Measurements from ENCODE around the gene PRELP.
"Not testable (repeated sequence)": the region's sequence is repeated elsewhere in the genome, so short reads cannot be mapped to it uniquely, and the experiment has no call there.

PRELP gene

DNA sequence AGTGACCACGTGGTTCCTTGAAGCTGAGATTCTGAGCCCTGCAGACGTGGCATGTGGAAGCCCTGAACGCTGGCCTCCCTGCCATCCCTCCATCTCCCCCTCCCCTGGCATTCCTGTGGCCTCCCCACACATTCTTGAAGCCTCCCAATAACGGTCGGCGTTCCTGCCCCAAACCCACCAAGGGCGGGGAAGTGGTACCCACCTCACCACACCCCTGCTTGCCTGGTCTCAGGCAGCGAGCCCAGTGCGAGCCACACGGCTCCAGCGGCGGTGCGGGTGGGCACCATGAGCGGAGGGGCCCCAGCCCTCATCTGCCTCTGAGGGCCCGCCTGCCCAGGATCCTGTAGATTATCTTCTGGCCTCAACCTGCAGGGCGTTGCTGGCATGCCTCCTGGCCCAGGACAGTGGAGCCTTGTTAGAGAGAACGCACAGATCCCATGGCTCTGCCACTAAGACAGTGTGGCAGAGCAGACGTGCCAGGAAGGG lies 20.6 kb upstream of the PRELP start:
- no peak for DNase-seq

DNA sequence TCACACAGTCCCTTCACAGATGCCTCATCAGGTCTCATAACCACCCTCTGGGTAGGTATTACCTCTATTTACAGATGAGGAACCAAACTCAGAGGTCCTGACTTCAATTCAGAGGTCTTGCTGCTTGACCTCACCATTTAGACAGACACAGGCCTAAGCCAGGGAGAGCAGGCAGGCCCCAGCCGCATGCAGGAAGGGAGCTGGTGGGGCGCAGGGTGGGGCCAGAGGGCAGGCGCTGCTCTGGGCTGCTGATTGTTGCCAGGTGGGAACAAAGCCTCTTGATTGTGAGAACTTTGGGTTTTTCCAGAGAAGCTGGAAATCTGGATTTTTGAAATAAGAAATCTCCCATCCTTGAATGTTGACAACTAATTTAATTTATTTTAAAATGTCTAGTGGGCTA lies 19.9 kb upstream of the PRELP start:
- DNase-seq = no peak

DNA sequence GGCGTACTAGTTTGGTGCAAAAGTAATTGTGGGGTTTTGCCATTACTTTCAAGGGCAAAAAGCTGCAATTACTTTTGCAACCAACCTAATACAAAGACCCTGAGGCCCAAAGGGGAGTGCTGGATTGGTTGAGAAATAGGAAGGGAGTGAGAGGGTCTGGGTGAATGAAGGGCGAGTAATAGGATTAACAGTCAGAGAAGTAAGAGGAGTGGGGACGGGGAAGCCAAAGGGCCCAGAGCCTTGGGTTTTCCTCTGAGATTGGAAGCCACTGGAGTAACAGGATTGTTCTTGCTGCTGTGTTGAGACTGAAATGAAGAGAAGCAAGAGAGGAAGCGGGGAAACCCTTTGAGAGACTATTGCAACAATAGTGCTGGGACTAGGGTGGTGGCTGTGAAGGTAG lies 19.0 kb upstream of the PRELP start:
- DNase-seq = no peak

DNA sequence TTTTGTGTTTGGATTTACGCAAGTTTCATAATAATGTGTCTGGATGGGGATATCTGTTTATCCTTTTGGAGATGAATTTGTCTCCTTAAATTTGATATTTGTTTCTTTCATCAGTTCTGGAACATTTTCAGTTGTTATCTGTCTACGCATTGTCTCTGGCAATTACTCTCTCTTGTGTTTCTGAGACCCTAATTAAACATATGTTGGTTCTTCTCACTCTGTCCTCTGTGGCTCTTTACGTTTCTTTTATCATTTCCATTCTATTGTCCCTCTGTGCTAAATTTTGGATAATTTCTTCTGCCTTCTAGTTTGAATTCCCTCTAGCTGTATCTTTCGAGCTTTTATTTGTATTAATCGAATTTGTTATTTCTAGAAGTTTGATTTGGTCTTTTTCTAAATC lies 17.5 kb upstream of the PRELP start:
- no peak for DNase-seq

DNA sequence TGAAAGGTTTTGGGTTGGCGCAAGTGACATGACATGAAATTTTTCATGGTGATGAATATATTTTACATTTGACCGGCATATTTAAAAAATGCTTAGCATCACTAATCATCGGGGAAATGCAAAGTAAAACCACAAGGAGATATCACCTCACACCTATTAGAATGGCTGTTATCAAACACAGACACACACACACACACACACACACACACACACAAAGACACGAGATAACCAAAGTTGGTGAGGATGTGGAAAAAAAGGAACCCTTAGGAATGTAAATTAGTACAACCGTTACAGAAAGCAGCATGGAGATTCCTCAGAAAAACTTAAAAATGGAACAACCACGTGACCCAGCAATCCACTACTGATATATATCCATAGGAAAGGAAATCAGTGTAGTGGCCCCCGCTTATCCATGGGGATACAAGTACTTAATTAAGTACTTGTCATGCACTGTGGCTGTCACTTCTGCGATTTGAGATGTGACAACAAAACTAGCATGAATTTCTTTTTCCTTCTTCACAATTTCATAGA lies 15.9 kb upstream of the PRELP start:
- no peak for DNase-seq

DNA sequence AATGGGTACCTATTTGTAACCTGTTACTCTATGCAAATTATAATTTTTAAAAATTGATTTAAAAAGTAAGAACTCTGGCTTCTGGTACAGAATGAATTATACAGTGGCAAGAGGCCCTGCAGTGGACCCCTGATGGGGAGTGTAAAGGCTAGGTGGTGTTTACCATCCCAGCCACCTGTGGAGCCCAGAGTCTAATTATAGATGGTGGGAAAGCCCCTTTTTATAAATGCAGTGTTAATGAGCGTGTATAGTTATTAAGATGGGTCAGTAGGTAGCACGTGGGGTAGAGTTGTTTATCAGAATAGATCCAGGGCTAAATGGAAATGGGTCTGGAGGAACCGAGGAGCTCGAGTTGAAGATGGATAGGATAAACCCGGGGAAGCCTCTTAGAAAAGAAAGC lies 13.9 kb upstream of the PRELP start:
- no peak for DNase-seq

DNA sequence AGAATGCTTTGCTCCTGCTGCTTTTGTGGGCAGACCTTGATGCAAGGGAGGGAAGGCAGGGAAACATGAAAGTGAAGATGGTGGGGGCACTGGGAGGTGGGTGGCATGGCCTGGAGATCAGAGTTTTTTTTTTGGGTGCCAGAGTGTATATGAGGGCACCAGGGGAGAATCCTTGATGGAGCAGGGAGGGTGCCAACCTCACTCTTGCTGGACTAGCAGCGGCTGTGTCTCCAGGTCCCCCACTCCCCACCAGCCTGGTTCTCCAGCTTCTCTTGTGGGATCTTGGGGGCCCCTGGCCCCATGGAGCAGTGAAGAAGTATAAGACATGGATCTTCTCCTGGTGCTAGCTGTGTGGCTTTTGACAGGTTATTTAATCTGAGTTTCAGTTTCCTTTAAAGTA lies 13.5 kb upstream of the PRELP start:
- DNase-seq = no peak

DNA sequence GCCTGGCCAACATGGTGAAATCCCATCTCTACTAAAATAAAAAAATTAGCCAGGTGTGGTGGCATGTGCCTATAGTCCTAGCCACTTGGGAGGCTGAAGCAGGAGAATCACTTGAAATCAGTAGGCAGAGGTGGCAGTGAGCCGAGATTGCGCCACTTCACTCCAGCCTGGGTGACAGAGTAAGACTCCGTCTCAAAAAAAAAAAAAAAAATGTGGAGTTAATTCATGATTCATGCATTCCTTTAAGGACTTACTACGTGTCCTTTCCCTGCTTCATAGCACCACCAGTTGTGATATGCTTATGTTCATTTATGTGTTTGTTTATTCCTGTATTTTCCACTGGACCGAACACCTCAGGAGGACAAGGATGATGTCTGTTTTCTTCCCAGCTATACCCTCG lies 12.7 kb upstream of the PRELP start:
- DNase-seq = no peak

DNA sequence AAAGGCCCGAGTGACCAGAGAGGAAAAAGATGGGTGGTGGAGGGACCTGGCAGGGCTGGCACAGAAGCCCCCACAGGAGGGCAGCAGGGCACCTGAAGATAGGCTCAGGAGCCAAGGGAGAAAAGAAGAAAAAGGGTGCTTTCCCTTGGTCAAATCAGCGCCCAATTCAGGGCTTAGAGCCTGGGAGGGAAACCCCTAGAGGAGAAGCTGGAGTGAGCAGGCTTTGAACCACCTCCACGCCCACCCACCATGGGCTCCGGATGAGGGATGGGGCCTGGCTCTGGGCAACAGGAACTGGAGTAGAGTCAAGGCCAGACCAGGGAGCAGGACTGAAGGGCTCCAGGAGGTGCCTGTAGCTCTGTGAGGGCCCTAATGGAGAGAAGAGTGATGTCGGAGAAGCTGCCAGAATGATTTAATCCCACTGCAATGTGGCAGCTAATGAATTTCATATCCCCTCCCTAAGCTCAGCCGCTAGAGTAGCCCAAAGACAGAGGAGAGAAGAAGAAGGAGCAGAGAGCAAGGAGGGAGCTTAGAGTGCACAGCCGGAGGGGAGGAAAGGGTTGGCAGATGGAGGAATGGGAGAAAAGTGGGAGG lies 12.0 kb upstream of the PRELP start:
- no peak for DNase-seq

DNA sequence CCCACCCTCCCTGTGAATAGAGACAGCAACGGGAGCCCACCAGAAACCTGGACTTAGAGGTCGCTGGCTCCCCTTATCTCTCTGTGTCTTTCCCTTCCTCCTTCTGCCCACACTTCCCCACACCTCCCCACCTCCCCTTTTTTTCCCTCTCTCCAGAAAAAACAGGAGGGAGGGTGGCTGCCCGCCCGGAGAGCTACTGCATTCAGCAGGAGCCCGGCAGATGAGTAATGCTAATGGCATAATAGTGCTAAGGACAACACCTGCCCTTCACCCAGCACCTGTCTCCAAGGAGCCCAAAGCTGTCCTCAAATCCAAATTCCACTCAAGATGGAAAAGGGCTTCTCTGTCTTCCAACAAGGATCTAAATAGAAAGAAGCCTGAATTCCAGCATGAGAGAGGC lies 11.4 kb upstream of the PRELP start:
- no peak for DNase-seq

DNA sequence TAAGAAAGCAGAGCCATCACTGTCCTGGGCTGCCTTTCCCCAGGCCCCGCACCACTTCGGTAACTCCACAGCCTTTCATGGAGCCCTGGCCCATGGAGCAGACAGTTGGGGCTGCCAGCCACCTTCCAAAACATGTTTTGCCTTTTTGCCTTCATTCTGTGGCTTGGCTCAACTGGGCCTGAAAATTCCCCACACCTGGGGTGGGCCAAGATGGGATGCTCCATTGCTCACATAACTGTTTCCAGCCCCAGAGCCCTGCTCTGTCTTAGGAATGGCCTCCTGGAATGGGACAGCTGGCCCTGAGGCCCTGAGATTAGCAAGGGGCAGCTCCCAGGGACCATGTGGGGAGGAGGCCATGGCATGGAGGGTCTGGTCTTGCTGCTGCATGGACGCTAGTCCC lies 10.9 kb upstream of the PRELP start:
- DNase-seq = no peak

DNA sequence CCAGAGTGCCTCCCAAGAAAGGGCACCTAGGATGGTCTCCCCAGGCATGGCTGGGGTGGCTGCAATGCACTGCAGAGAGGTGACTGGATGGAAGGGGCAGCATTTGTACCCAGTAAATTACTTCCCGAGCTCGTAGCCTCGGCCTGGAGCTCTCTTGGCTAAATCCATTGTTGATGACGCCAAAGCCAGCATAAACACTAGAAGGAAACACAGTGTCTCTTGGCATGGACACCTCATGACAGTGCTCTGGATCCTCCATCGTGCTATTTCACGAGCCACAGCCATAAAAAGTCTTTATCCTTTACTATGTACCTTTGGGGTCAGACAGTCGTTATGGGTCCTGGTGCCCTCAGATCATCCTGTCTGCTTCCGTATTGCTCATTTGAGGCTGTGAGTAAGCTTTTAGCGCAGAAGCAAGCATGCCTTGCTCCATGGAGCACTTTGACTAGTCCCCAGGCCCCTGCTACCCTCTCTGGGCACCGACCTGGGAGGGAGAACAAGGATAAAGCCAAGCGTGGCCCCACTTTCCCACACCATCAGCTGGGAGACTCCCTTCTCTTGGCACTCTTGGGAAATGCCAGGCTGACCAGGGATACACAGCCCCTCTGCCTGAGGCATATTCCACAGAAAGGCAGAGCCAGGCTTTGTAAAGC lies 10.3 kb upstream of the PRELP start:
- DNase-seq = no peak

DNA sequence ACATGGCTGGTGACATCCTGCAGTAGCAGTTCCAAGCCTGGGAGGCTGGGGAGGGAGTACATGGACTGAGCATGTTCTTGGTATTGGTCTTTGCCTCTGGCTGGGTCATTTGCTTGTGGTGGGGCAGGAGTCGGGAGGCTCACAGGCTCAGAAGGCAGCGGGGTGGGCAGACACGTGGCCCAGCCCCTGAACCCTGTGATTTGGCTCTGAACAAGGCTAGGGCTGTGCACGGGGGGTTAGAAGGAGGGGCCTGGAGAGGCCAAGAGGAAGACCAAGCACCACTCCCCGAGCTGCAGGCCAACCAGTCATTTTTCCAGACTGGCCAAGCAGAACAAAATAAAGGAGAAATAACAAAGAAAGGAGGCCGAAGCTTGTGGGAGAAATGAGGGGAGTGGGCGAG lies 9.7 kb upstream of the PRELP start:
- DNase-seq = no peak

DNA sequence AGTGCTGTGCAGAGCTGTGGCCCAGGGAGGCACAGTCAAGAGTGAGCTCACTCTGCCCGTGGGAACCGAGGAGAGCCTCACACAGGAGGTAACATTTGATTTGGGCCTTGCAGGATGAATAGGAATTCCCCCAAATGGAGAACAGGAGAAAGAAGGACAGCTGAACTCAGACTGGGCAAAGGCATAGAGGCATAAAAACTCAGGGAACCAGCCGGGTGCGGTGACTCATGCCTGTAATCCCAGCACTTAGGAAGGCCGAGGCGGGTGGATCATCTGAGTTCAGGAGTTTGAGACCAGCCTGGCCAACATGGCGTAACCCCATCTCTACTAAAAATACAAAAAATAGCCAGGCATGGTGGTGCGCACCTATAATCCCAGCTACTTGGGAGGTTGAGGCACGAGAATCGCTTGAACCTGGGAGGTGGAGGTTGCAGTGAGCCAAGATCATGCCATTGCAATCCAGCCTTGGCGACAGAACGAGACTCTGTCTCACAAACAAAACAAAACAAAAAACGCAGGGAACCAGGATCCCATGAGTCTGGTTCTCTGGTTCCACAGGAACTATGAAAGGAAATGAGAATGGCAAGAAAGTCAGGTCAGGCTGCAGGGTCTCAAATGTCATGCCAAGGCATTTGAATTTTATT lies 8.6 kb upstream of the PRELP start:
- not testable (repeated sequence) for DNase-seq

DNA sequence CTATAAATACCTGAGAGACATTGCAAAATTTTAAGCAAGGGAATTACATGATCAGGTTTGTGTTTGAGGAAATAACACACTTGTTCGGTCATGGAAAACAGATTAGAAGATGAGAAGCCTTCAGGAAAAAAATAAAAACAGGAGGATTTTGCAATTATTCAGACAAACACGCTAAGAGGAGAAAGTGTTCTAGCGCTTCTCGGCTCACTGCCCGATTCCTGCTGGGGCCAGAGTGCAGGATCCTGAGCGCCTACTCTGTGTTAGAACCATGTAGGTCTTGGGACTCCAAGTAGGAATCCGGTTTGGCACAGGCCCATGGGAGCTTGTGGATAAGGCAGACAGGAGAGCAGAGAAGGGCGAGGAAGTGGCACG lies 8.1 kb upstream of the PRELP start:
- no peak for DNase-seq

DNA sequence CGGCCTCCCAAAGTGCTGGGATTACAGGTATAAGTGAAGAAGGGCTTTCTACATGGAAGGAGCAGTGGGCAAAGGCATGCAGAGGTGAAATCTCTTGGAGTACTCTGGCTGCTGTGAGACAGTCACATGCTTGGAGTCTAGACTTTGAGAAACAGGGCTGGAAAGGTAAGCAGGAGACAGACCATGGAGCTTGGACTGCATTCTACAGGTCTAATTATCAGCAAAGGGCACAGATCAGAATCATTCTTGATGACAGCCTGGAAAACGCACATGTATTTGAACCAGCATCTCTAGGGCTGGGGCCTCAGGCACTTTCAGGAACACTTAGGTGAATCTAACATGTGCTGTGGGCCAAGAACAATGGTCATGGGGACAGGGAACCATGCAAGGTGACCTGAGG lies 7.3 kb upstream of the PRELP start:
- no peak for DNase-seq

DNA sequence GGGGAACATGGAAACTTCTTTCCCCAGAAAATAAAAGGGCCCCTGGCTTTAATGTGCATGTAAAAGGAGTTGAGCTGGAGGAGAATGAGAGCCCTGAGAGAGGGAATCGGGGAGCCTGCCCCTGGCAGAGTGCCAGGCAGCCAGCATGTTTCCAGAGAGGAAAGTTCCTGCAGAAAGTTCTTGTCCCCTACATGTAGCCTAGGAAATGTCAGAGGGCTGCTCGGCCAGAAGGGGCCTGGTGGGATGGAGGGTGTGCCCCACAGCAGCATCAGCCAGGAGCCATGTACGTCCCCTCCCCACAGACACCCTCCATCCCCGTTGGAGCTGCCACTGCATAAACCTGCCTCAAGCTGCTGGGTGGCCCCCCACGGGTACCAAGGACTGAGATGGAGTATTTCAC lies 5.4 kb upstream of the PRELP start:
- DNase-seq = no peak

DNA sequence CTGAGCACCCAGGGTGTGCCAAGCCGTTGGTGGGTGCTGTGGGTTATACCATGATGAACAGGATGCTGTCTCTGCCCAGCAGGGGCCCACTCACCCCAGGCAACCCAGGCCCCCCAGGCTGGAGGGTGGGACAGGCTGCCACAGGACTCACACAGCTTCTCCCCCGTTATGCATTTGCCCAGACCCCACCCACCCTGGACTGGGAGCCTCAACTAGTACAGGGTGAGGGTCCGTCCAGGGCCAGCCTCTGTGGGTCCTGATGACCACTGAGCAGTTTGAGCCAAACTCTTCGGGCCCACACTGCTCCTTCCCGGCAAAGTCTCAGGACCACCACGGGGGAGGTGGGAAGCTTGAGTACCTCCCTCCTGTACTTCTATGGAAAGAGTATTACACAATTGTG lies 3.8 kb upstream of the PRELP start:
- no peak for DNase-seq

DNA sequence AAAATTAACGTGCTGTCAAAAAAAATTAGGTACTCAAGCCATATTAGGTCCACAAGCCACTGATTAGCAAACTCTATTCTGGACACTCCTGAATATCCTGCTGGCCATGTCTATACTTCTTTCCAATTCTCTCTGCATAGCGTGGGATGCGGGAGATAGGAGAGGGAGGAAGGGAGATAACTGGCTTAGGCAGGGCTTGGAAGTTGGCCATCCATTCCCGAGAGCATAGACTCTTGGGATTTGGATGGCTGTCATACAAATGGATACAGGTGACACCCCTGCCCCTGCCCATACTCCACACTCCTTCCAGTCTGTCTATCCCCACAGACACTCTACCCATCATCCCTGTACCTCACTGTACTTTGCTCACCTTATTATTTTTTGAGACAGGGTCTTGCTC lies 2.3 kb upstream of the PRELP start:
- no peak for DNase-seq

DNA sequence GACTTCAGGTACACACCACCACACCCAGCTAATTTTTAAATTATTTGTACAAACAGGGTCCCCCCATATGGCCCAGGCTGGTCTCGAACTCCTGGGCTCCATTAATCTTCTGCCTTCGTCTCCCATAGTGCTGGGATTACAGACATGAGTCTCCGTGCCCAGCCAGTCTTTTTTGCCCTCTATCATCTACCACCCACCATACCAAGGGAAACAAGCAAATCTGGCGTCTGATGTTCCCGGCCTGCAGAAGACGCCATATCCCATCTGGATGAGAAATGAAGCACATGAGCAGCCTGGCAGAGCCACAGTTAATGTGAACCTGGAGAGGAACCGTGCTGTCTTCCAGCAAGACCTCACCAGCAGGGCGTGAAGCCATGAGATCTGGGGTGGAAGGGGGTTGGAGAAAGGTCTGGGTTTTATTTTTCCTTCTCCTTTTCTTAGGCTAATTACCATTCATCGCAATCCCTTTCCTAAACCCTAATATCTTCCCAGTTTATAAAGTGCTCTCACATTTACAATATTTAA lies 1.8 kb upstream of the PRELP start:
- DNase-seq = no peak

DNA sequence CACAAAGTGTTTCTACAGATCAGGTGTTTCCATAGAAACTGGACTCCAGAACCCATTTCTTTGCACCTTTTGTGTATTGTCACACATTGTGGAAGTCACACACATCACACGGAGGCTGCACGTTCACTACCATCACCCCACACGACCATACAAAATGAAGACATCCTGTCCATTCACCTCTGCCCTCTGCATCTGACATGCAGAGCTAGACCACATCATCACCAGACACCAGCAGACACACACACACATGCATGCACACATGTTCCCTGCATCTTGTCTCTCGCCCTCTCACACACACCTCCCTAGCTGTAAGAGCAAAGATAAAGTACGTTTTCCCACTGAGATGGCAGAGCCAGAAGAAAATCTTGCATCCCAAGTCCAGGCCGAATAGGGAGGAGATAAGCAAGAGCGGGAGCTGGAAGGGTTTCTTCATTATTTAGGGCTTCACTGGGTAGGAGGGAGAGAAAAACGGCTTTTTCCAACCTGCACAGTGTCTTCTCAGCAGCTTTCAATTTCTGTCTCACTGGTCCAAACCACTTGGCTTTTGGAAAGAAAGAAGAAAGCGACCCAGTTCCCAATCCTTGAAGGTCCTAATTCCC lies 709 bp downstream of the PRELP start:
- DNase-seq = no peak

DNA sequence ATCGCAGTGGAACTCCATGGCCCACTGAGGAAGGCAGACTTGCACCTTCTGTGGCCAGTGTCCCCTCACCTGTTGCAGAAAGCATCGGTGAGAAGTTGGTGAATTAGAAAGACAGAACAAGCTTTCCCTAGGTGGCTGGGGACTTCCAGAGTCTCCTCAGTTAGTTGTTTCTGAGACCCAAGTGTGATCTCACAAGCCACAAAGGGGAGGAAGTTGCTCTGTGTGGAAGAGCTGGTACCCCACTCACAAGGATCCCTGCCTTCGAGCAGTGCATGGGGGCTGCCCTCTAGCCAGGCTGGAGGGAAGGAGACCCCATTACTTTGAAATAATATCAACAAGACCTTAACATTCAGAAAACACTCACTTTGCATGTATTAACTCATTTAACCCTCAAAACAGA lies 2.1 kb downstream of the PRELP start:
- DNase-seq = no peak

DNA sequence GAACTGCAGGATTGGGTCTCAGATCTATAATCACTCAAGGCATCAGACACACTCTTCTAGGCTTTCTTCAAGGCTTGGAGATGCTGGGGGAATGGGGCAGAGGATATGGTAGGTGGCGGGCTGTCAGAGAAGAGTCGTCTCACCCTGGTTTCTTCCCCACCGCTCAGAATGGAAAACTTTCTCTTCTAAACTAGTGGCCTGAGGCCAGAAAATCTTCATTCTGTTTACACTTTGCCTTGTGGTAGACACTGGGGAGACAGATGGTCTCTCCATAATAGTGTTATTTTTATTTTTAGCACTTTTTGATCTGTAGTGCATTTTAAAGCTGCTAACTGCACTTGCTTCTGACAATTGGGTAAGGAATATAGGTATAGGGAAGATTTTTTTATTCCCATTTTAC lies 2.6 kb downstream of the PRELP start:
- DNase-seq = no peak

DNA sequence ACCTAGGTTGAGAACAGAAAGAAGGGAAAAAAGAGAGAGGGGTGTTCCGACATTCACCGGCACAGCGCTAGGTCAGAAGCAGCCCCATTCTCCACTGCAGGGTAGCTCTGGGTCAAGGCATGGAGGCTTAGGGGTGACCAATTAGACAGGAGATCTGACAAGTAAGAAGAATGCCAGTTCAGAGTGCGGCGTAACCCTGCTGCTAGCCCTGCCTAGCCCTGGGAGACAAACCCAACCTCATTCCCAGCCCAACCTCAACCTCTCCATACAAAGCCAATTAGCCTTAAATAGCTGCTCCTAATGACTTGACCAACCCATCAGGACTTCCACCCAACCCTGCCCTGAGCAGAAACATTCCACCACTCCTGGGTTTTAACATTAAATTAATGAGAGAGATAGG lies 3.4 kb downstream of the PRELP start:
- no peak for DNase-seq

All from CD4-positive, alpha-beta T cell treated with Interleukin-15 for 1 hour (primary cell).